K562 (cell line): ENCODE results near the gene OCRL. TPM values are rescaled to one million over a fixed set of nuclear protein-coding genes. Genes with fewer than 3 reads are reported as not detected.

Experiments
- ATAC-seq: fragments of 200-7000 bp; cut with Tn5 transposase; 3 replicates; pipeline ENCODE4 v1.9.1; 2020; ENCODE audit warnings: moderate library complexity
- BruUV-seq: library from RNA; stranded (reverse); fragments of 400-500 nt; replicated peaks from 2 replicates; lab custom pipeline; 2021; lab: Mats Ljungman, UMichigan
- CTCF ChIA-PET: fragments of 300-600 bp; formaldehyde crosslinking; extraction: SDS; loops from one replicate; lab custom pipeline; 2021; ENCODE audit warnings: low intra/inter-chr PET ratio; lab: Yijun Ruan, JAX
- POLR2A ChIA-PET: fragments of 300-600, 350-650 bp; sonication (Branson Sonifier 250); formaldehyde crosslinking; extraction: SDS; loops from one replicate; lab custom pipeline; 2021; ENCODE audit warnings: antibody characterized with exemption, inconsistent platforms; lab: Yijun Ruan, JAX
- DNase-seq, 4 experiments: peaks; one replicate each; pipeline versions ENCODE4 v3.0.0 to v3.0.0-alpha.2; 2011 to 2018; ENCODE audit warnings: low spot score in 3 of 4, mixed read lengths in 3 of 4; ENCODE audit errors: extremely low read depth in 1 of 4
- FAIRE-seq: peaks from 2 replicates; lab custom pipeline; 2011; peaks lifted over from hg19 to GRCh38; lab: Jason Lieb, UNC
- H2AFZ ChIP-seq: 2 replicates; pipeline ENCODE4 v1.6.0; 2011; ENCODE audit warnings: low read depth, low read length, control low read depth, inconsistent platforms
- H3K27ac ChIP-seq: fragments of 200-600 bp; 3 replicates; pipeline ENCODE4 v1.8.0; 2011; ENCODE audit warnings: low read depth, mild to moderate bottlenecking, control low read depth, inconsistent platforms, low read length, moderate library complexity, mixed read lengths; ENCODE audit errors: extremely low read depth
- H3K27me3 ChIP-seq, 2 experiments: fragments of 300-600 bp in 1 of 2; 2 replicates in 1 of 2; 3 replicates in 1 of 2; pipeline versions ENCODE4 v1.6.0 to v1.8.0; 2011; ENCODE audit warnings: inconsistent platforms in 2 of 2, low read length in 2 of 2, mild to moderate bottlenecking in 1 of 2, mixed read lengths in 1 of 2, moderate library complexity in 1 of 2; ENCODE audit not compliant: control insufficient read depth in 2 of 2, insufficient read depth in 2 of 2
- H3K36me3 ChIP-seq: fragments of 300-600 bp; 3 replicates; pipeline ENCODE4 v1.8.0; 2011; ENCODE audit warnings: mild to moderate bottlenecking, low read length, inconsistent platforms; ENCODE audit not compliant: control insufficient read depth, insufficient read depth
- H3K4me1 ChIP-seq, 2 experiments: fragments of 200-600 bp in 1 of 2; replicated peaks in 1 of 2; 2 replicates in 1 of 2; 3 replicates in 1 of 2; pipeline versions ENCODE4 v1.5.1 to v1.8.0; 2011; ENCODE audit warnings: inconsistent platforms in 2 of 2, low read length in 2 of 2, mild to moderate bottlenecking in 1 of 2, mixed read lengths in 1 of 2, moderate library complexity in 1 of 2; ENCODE audit not compliant: control insufficient read depth in 2 of 2, insufficient read depth in 2 of 2
- H3K4me2 ChIP-seq: 2 replicates; pipeline ENCODE4 v1.6.1; 2011; ENCODE audit warnings: low read length, control low read depth, inconsistent platforms, mixed read lengths; ENCODE audit not compliant: insufficient read depth
- H3K4me3 ChIP-seq: fragments of 200-600 bp; sonication (generic), shearing (Covaris generic); 2 replicates; pipeline ENCODE4 v1.5.1; 2016; ENCODE audit warnings: control low read depth, inconsistent platforms
- H3K79me2 ChIP-seq: fragments of 200-600 bp; 3 replicates; pipeline ENCODE4 v1.8.0; 2011; ENCODE audit warnings: low read length, inconsistent platforms; ENCODE audit not compliant: control insufficient read depth, insufficient read depth
- H3K9ac ChIP-seq, 2 experiments: 2 replicates each; pipeline versions ENCODE4 v1.6.0 to v1.6.1; 2011; ENCODE audit warnings: low read depth in 2 of 2, low read length in 2 of 2, control low read depth in 1 of 2, inconsistent platforms in 1 of 2, mild to moderate bottlenecking in 1 of 2, mixed read lengths in 1 of 2; ENCODE audit not compliant: insufficient read depth in 1 of 2
- H3K9me1 ChIP-seq: one replicate; pipeline ENCODE4 v1.6.0; 2011; ENCODE audit warnings: inconsistent platforms, mild to moderate bottlenecking, low read length, moderate library complexity; ENCODE audit not compliant: control insufficient read depth, insufficient read depth
- H3K9me3 ChIP-seq: replicated peaks from 2 replicates; pipeline ENCODE4 v1.5.1; 2011; ENCODE audit warnings: low read depth, low read length, inconsistent platforms; ENCODE audit not compliant: control insufficient read depth, insufficient read depth
- H4K20me1 ChIP-seq: replicated peaks from 2 replicates; pipeline ENCODE4 v1.6.1; 2011; ENCODE audit warnings: low read length, inconsistent platforms, mixed read lengths; ENCODE audit not compliant: control insufficient read depth, insufficient read depth
- ELF1 ChIP-seq: fragments of 200-800 bp; sonication (Bioruptor generic); IDR thresholded peaks from 2 replicates; pipeline ENCODE4 v1.6.1; 2016; ENCODE audit warnings: missing genetic modification characterization, missing compliant biosample characterization
- POLR3G ChIP-seq: IDR thresholded peaks from 2 replicates; pipeline ENCODE4 v1.6.1; 2011; ENCODE audit not compliant: insufficient read length, insufficient replicate concordance; ENCODE audit errors: extremely low read depth
- ZNF57 ChIP-seq: fragments of 450-650 bp; formaldehyde crosslinking; IDR thresholded peaks from 2 replicates; pipeline ENCODE4 v1.4.0; 2020; ENCODE audit warnings: mild to moderate bottlenecking, moderate library complexity
- ZNF707 ChIP-seq: fragments of 250-450 bp; sonication (Bioruptor Pico); conservative IDR thresholded peaks from 2 replicates; pipeline ENCODE4 v1.8.0; 2022; ENCODE audit warnings: inconsistent platforms, mild to moderate bottlenecking, moderate library complexity
- WGBS: fragments of 100-300 bp; shearing (Covaris generic); methylation state at CpG from one replicate; pipeline ENCODE4 v1.1.6; 2016; ENCODE audit warnings: low coverage, mixed read lengths; ENCODE audit not compliant: insufficient coverage; ENCODE audit errors: missing lambda C conversion rate; 5-methylcytosine and 5-hydroxymethylcytosine counted together
- in situ Hi-C: fragments of 300-500 bp; cut with MboI; formaldehyde crosslinking; loops from 4 replicates; pipeline ENCODE4 v1.15.0; 2018; ENCODE audit warnings: inconsistent platforms, mixed read lengths
- intact Hi-C: fragments of 100-400 bp; cut with micrococcal nuclease; formaldehyde crosslinking; loops from 2 replicates; pipeline ENCODE4 v1.14.2; 2022
- polyA plus RNA-seq, 8 experiments: library from polyadenylated mRNA; depleted of rRNA in 4 of 8; stranded (reverse) in 5 of 8; unstranded in 3 of 8; fragments of >200 nt; fragmentation: Nextera tagmentation in 2 of 8; fragmentation: Illumina TruSeq in 1 of 8; extraction: Ambion mirVana in 2 of 8; extraction: Trizol in 1 of 8; gene quantifications; 2 replicates each; pipeline versions ENCODE4 v1.2.1 to v1.2.3, GENCODE V29; 2011 to 2014; ENCODE audit warnings: inconsistent platforms in 1 of 8, missing spikeins in 1 of 8
- total RNA-seq, 7 experiments: library from RNA; depleted of rRNA in 6 of 7; stranded (reverse); fragments of >200 nt in 6 of 7; fragmentation: Illumina TruSeq in 2 of 7; extraction: Trizol in 2 of 7; gene quantifications; 2 replicates each; pipeline versions ENCODE4 v1.2.1 to v1.2.3, GENCODE V29; 2011 to 2021; ENCODE audit warnings: low replicate concordance in 1 of 7
- TF ChIP-seq, protein P1 (sequence below): fragments of 450-650 bp; IDR thresholded peaks from 2 replicates; pipeline ENCODE4 v1.6.1; 2018; ENCODE audit warnings: mild to moderate bottlenecking, low read depth; ENCODE audit not compliant: partially characterized antibody
- TF ChIP-seq, protein P2 (sequence below): fragments of 250-450 bp; sonication (Bioruptor Pico); IDR thresholded peaks from 2 replicates; pipeline ENCODE4 v1.8.0; 2021; ENCODE audit warnings: moderate library complexity, mild to moderate bottlenecking, inconsistent platforms
- TF ChIP-seq, protein P3 (sequence below): sonication (generic); formaldehyde crosslinking; IDR thresholded peaks from 2 replicates; pipeline ENCODE4 v1.8.0; 2022; ENCODE audit warnings: mild to moderate bottlenecking, missing genetic modification reagents, borderline replicate concordance
- TF ChIP-seq, protein P4 (sequence below): IDR thresholded peaks from 2 replicates; pipeline ENCODE4 v1.6.1; 2016; ENCODE audit warnings: missing genetic modification characterization, missing compliant biosample characterization

The OCRL gene
- total and polyA plus RNA-seq, 9 of the 15 experiments (the other 6 are each of a cell fraction or from before 2014, with no cell fraction given) = 2.2 to 23.4 (median 11.9) TPM

DNA sequence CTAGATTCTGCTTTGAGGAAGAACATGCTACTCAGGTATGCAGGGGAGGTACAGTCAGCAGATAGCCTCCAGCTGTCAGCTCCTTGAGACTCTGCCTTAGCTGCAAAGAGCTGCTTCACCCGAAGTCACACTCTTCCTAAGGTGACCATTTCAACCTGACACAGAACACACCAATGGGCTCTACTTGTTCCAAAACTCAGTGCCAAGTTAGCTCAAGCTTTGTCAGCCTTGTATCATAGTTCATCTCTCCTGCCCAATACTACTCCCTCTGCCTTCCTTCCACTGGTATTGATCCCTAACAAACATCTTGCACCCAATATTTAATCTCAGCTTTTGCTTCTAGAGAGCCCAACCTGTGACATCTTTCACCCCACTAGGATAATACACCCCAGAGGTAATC, 8.9 kb upstream of the OCRL start:
- Histone ChIP-seq H3K4me3 (no peak overlapping the region), H3K4me1 (no peaks in the 10 kb centered on the region), H3K36me3 (no peaks in the 10 kb centered on the region), H3K9me1 (no peaks in the 10 kb centered on the region), H4K20me1 (no peaks in the 10 kb centered on the region), H3K9me3 (no peaks in the 10 kb centered on the region), H3K79me2 (no peaks in the 10 kb centered on the region), H2AFZ (no peak overlapping the region), H3K4me2 (no peak overlapping the region), H3K27me3 (no peaks in the 10 kb centered on the region; a peak in 1 of 5 replicates), H3K27ac (no peak overlapping the region), H3K9ac (no peak overlapping the region)
- TF ChIP-seq ELF1 (tag) (no peak), ZNF707 (no peak), POLR3G (no peak), ZNF57 (no peak)
- TF ChIP-seq, protein P1, sequence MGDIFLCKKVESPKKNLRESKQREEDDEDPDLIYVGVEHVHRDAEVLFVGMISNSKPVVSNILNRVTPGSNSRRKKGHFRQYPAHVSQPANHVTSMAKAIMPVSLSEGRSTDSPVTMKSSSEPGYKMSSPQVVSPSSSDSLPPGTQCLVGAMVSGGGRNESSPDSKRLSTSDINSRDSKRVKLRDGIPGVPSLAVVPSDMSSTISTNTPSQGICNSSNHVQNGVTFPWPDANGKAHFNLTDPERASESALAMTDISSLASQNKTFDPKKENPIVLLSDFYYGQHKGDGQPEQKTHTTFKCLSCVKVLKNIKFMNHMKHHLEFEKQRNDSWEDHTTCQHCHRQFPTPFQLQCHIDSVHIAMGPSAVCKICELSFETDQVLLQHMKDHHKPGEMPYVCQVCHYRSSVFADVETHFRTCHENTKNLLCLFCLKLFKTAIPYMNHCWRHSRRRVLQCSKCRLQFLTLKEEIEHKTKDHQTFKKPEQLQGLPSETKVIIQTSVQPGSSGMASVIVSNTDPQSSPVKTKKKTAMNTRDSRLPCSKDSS = no peak
- TF ChIP-seq, protein P2, sequence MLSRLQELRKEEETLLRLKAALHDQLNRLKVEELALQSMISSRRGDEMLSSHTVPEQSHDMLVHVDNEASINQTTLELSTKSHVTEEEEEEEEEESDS (CRISPR knock-in tag) = no peak
- TF ChIP-seq, protein P3, sequence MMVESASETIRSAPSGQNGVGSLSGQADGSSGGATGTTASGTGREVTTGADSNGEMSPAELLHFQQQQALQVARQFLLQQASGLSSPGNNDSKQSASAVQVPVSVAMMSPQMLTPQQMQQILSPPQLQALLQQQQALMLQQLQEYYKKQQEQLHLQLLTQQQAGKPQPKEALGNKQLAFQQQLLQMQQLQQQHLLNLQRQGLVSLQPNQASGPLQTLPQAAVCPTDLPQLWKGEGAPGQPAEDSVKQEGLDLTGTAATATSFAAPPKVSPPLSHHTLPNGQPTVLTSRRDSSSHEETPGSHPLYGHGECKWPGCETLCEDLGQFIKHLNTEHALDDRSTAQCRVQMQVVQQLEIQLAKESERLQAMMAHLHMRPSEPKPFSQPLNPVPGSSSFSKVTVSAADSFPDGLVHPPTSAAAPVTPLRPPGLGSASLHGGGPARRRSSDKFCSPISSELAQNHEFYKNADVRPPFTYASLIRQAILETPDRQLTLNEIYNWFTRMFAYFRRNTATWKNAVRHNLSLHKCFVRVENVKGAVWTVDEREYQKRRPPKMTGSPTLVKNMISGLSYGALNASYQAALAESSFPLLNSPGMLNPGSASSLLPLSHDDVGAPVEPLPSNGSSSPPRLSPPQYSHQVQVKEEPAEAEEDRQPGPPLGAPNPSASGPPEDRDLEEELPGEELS (CRISPR knock-in tag) = no peak
- TF ChIP-seq, protein P4, sequence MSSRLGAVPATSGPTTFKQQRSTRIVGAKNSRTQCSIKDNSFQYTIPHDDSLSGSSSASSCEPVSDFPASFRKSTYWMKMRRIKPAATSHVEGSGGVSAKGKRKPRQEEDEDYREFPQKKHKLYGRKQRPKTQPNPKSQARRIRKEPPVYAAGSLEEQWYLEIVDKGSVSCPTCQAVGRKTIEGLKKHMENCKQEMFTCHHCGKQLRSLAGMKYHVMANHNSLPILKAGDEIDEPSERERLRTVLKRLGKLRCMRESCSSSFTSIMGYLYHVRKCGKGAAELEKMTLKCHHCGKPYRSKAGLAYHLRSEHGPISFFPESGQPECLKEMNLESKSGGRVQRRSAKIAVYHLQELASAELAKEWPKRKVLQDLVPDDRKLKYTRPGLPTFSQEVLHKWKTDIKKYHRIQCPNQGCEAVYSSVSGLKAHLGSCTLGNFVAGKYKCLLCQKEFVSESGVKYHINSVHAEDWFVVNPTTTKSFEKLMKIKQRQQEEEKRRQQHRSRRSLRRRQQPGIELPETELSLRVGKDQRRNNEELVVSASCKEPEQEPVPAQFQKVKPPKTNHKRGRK (tag) = no peak
- CTCF ChIA-PET = no interaction called here
- FAIRE-seq (no peak), ATAC-seq (no peak), DNase-seq (no peak)
- WGBS = 0% methylated on average over 1 of the region's 1 CpG
- POLR2A ChIA-PET = interaction anchor here (1.1 kb wide), 1 partner anchor 9 kb away, joined by 3 read pairs; the partner anchor contains the start of gene OCRL
- BruUV-seq = no TSS peak
- intact Hi-C loops = no loop called here
- in situ Hi-C loops = no loop called here
